Measurements from ENCODE around the gene PYY.

Gene PYY

GRCh38 chr17:43907425-43907981, 46.2 kb downstream of the PYY start, which contains the start of gene MPP2:
Gene MPP2, minus strand, starts transcription at chr17:43907536. Its CDS starts 3,076 bp downstream, at chr17:43904460.
- Histone ChIP-seq H3K79me1 (ENCODE audit: low read length) (peaks cover 2% of the 10 kb centered on the region), H2BK5ac (ENCODE audit: low read depth, low read length, poor library complexity) (no peak within 1 kb of the TSS), H3K4ac (ENCODE audit: low read depth, low read length) (no peak within 1 kb of the TSS), H3K9me3 (ENCODE audit: insufficient read depth, low read depth, low read length) (peaks cover 3% of the 10 kb centered on the region), H3K4me3 (ENCODE audit: low read depth, low read length) (peak within 1 kb of the TSS; percentile 64), H3K18ac (ENCODE audit: low read length) (no peak within 1 kb of the TSS), H3K36me3 (ENCODE audit: control insufficient read depth in 1 of 2, insufficient read depth in 2 of 2, low read length in 2 of 2) (no peaks in the 10 kb centered on the region), H3K27me3 (ENCODE audit: insufficient read depth, low read length) (peaks cover 18% of the 10 kb centered on the region), H3K9ac (ENCODE audit: low read length) (no peak within 1 kb of the TSS), H3K79me2 (ENCODE audit: control insufficient read depth, insufficient read depth, low read length, poor library complexity) (no peaks in the 10 kb centered on the region), H3K14ac (ENCODE audit: low read length) (no peak within 1 kb of the TSS), H4K12ac (ENCODE audit: low read depth, low read length) (peak within 1 kb of the TSS; percentile 44), H3K4me1 (ENCODE audit: control insufficient read depth in 1 of 2, insufficient read depth in 2 of 2, low read length in 2 of 2) (peaks cover 0 to 11% of the 10 kb centered on the region in 2 experiments), H3K23ac (ENCODE audit: low read length) (no peak within 1 kb of the TSS), H3K4me2 (ENCODE audit: low read length) (peak within 1 kb of the TSS; percentile 76), H2AK5ac (ENCODE audit: low read length) (no peak within 1 kb of the TSS), H2BK12ac (ENCODE audit: low read length) (no peak within 1 kb of the TSS), H2AFZ (ENCODE audit: insufficient read depth, low read length, poor library complexity) (peak within 1 kb of the TSS; percentile 79), H4K91ac (ENCODE audit: low read depth, low read length) (no peak within 1 kb of the TSS), H3K27ac (ENCODE audit: low read depth, low read length) (no peak within 1 kb of the TSS), H2BK120ac (ENCODE audit: insufficient read depth, low read length, poor library complexity) (no peak within 1 kb of the TSS), H4K8ac (ENCODE audit: low read depth, low read length) (no peak within 1 kb of the TSS)
- peak; percentile 15 to 47 for DNase-seq
- WGBS (ENCODE audit: extremely low coverage, insufficient coverage, insufficient read length): no CpG with 5 or more reads among the region's 36 CpGs

GRCh38 chr17:43906951-43907424, 46.8 kb downstream of the PYY start:
- H3K4me3 ChIP-seq (ENCODE audit: low read depth, low read length): peak overlapping the region; percentile 64
- no peak overlapping the region for H3K27ac ChIP-seq (ENCODE audit: low read depth, low read length)
- no peak overlapping the region for H3K14ac ChIP-seq (ENCODE audit: low read length)
- peaks cover 0 to 11% of the 10 kb centered on the region in 2 experiments for H3K4me1 ChIP-seq (ENCODE audit: control insufficient read depth in 1 of 2, insufficient read depth in 2 of 2, low read length in 2 of 2)
- no peaks in the 10 kb centered on the region for H3K36me3 ChIP-seq (ENCODE audit: control insufficient read depth in 1 of 2, insufficient read depth in 2 of 2, low read length in 2 of 2)
- no peak for DNase-seq
- no CpG with 5 or more reads among the region's 29 CpGs for WGBS (ENCODE audit: extremely low coverage, insufficient coverage, insufficient read length)
- no peak overlapping the region for H2AK5ac ChIP-seq (ENCODE audit: low read length)
- peak overlapping the region; percentile 35 for H2AFZ ChIP-seq (ENCODE audit: insufficient read depth, low read length, poor library complexity)
- H3K9me3 ChIP-seq (ENCODE audit: insufficient read depth, low read depth, low read length): peaks cover 3% of the 10 kb centered on the region
- H2BK12ac ChIP-seq (ENCODE audit: low read length): no peak overlapping the region
- no peak overlapping the region for H3K9ac ChIP-seq (ENCODE audit: low read length)
- H3K4ac ChIP-seq (ENCODE audit: low read depth, low read length): no peak overlapping the region
- H3K4me2 ChIP-seq (ENCODE audit: low read length): peak overlapping the region; percentile 76
- no peak overlapping the region for H2BK120ac ChIP-seq (ENCODE audit: insufficient read depth, low read length, poor library complexity)
- no peaks in the 10 kb centered on the region for H3K79me2 ChIP-seq (ENCODE audit: control insufficient read depth, insufficient read depth, low read length, poor library complexity)
- no peak overlapping the region for H2BK5ac ChIP-seq (ENCODE audit: low read depth, low read length, poor library complexity)
- no peak overlapping the region for H4K8ac ChIP-seq (ENCODE audit: low read depth, low read length)
- H3K18ac ChIP-seq (ENCODE audit: low read length): no peak overlapping the region
- no peak overlapping the region for H4K91ac ChIP-seq (ENCODE audit: low read depth, low read length)
- peaks cover 2% of the 10 kb centered on the region for H3K79me1 ChIP-seq (ENCODE audit: low read length)
- no peak overlapping the region for H4K12ac ChIP-seq (ENCODE audit: low read depth, low read length)
- peaks cover 18% of the 10 kb centered on the region for H3K27me3 ChIP-seq (ENCODE audit: insufficient read depth, low read length)
- H3K23ac ChIP-seq (ENCODE audit: low read length): no peak overlapping the region

- H4K8ac ChIP-seq (ENCODE audit: low read depth, low read length): no peak overlapping the region
- no peak overlapping the region for H3K18ac ChIP-seq (ENCODE audit: low read length)
- H3K36me3 ChIP-seq (ENCODE audit: control insufficient read depth in 1 of 2, insufficient read depth in 2 of 2, low read length in 2 of 2): no peaks in the 10 kb centered on the region
- peaks cover 18% of the 10 kb centered on the region for H3K27me3 ChIP-seq (ENCODE audit: insufficient read depth, low read length)
- peak overlapping the region; percentile 76 for H3K4me2 ChIP-seq (ENCODE audit: low read length)
- no peak overlapping the region for H3K9ac ChIP-seq (ENCODE audit: low read length)
- H2AFZ ChIP-seq (ENCODE audit: insufficient read depth, low read length, poor library complexity): no peak overlapping the region
- H2BK120ac ChIP-seq (ENCODE audit: insufficient read depth, low read length, poor library complexity): no peak overlapping the region
- peaks cover 2% of the 10 kb centered on the region for H3K79me1 ChIP-seq (ENCODE audit: low read length)
- no peak overlapping the region for H2BK5ac ChIP-seq (ENCODE audit: low read depth, low read length, poor library complexity)
- DNase-seq: peak in 1 of 2 donors; percentile 14
- H3K4me1 ChIP-seq (ENCODE audit: control insufficient read depth in 1 of 2, insufficient read depth in 2 of 2, low read length in 2 of 2): peaks cover 0 to 13% of the 10 kb centered on the region in 2 experiments
- H3K79me2 ChIP-seq (ENCODE audit: control insufficient read depth, insufficient read depth, low read length, poor library complexity): no peaks in the 10 kb centered on the region
- H3K9me3 ChIP-seq (ENCODE audit: insufficient read depth, low read depth, low read length): peaks cover 2% of the 10 kb centered on the region
- peak overlapping the region; percentile 21 for H3K4me3 ChIP-seq (ENCODE audit: low read depth, low read length)
- no peak overlapping the region for H3K27ac ChIP-seq (ENCODE audit: low read depth, low read length)
- no peak overlapping the region for H3K4ac ChIP-seq (ENCODE audit: low read depth, low read length)
- WGBS (ENCODE audit: extremely low coverage, insufficient coverage, insufficient read length): no CpG with 5 or more reads among the region's 37 CpGs
- no peak overlapping the region for H3K14ac ChIP-seq (ENCODE audit: low read length)
- no peak overlapping the region for H4K12ac ChIP-seq (ENCODE audit: low read depth, low read length)
- H3K23ac ChIP-seq (ENCODE audit: low read length): no peak overlapping the region
- H2AK5ac ChIP-seq (ENCODE audit: low read length): no peak overlapping the region
- no peak overlapping the region for H2BK12ac ChIP-seq (ENCODE audit: low read length)
- no peak overlapping the region for H4K91ac ChIP-seq (ENCODE audit: low read depth, low read length)
Observed at GRCh38 chr17:43905985-43906852, 47.5 kb downstream of the PYY start.

GRCh38 chr17:43905400-43905984, 48.2 kb downstream of the PYY start:
- Histone ChIP-seq H3K27ac (ENCODE audit: low read depth, low read length) (no peak overlapping the region), H3K36me3 (ENCODE audit: control insufficient read depth in 1 of 2, insufficient read depth in 2 of 2, low read length in 2 of 2) (no peaks in the 10 kb centered on the region), H3K4me1 (ENCODE audit: control insufficient read depth in 1 of 2, insufficient read depth in 2 of 2, low read length in 2 of 2) (peaks cover 3 to 20% of the 10 kb centered on the region in 2 experiments), H3K23ac (ENCODE audit: low read length) (no peak overlapping the region), H2BK12ac (ENCODE audit: low read length) (no peak overlapping the region), H3K79me2 (ENCODE audit: control insufficient read depth, insufficient read depth, low read length, poor library complexity) (no peaks in the 10 kb centered on the region), H2AK5ac (ENCODE audit: low read length) (no peak overlapping the region), H2BK5ac (ENCODE audit: low read depth, low read length, poor library complexity) (no peak overlapping the region), H3K9me3 (ENCODE audit: insufficient read depth, low read depth, low read length) (peaks cover 2% of the 10 kb centered on the region), H2AFZ (ENCODE audit: insufficient read depth, low read length, poor library complexity) (no peak overlapping the region), H2BK120ac (ENCODE audit: insufficient read depth, low read length, poor library complexity) (no peak overlapping the region), H3K4me3 (ENCODE audit: low read depth, low read length) (no peak overlapping the region), H3K9ac (ENCODE audit: low read length) (no peak overlapping the region), H3K14ac (ENCODE audit: low read length) (no peak overlapping the region), H4K12ac (ENCODE audit: low read depth, low read length) (no peak overlapping the region), H3K27me3 (ENCODE audit: insufficient read depth, low read length) (peaks cover 18% of the 10 kb centered on the region), H3K18ac (ENCODE audit: low read length) (no peak overlapping the region), H3K4me2 (ENCODE audit: low read length) (no peak overlapping the region), H4K8ac (ENCODE audit: low read depth, low read length) (no peak overlapping the region), H4K91ac (ENCODE audit: low read depth, low read length) (no peak overlapping the region), H3K4ac (ENCODE audit: low read depth, low read length) (no peak overlapping the region), H3K79me1 (ENCODE audit: low read length) (peaks cover 2% of the 10 kb centered on the region)
- DNase-seq: no peak
- no CpG with 5 or more reads among the region's 3 CpGs for WGBS (ENCODE audit: extremely low coverage, insufficient coverage, insufficient read length)

Measured in trophoblast cell (in vitro differentiated cells and primary cell).